GM20431 (cell line): Measurements from ENCODE around the gene THAP7.

Source experiments
- in situ Hi-C: fragments of 300-500 bp; cut with MseI, MboI; formaldehyde crosslinking; loops from one replicate; pipeline ENCODE4 v1.15.0; 2020; ENCODE audit warnings: low sequenced_read_pairs; ENCODE audit not compliant: unreplicated experiment

Gene THAP7

GRCh38 chr22:21032037-21032867 is 30.3 kb upstream of the THAP7 start, which contains the start of gene SLC7A4:
TSS of gene SLC7A4 (minus strand) at chr22:21032561. CDS start at chr22:21031812, 749 bp downstream.
- in situ Hi-C loops, result no loop called here

- in situ Hi-C loops, result no loop called here
Measured at GRCh38 chr22:21031545-21032036, 29.7 kb upstream of the THAP7 start.

- in situ Hi-C loops, result no loop called here
Measured at GRCh38 chr22:21030621-21031544, 29.0 kb upstream of the THAP7 start.

GRCh38 chr22:21030032-21030431 is 28.1 kb upstream of the THAP7 start:
- in situ Hi-C loops, result no loop called here

GRCh38 chr22:21029486-21030025 is 27.6 kb upstream of the THAP7 start:
- in situ Hi-C loops, result no loop called here

- in situ Hi-C loops, result no loop called here
Measured at GRCh38 chr22:21028277-21029251, 26.6 kb upstream of the THAP7 start.

- in situ Hi-C loops, result no loop called here
Measured at GRCh38 chr22:21026783-21027692, 25.1 kb upstream of the THAP7 start.

GRCh38 chr22:21025763-21026755 is 24.1 kb upstream of the THAP7 start:
- in situ Hi-C loops, result no loop called here

GRCh38 chr22:21025266-21025665 is 23.3 kb upstream of the THAP7 start:
- in situ Hi-C loops, result no loop called here

GRCh38 chr22:21022955-21023614 is 21.2 kb upstream of the THAP7 start:
- in situ Hi-C loops, result no loop called here

GRCh38 chr22:21022507-21022906 is 20.6 kb upstream of the THAP7 start:
- in situ Hi-C loops, result no loop called here

- in situ Hi-C loops, result no loop called here
Measured at GRCh38 chr22:21020802-21021429, 19.0 kb upstream of the THAP7 start.

- in situ Hi-C loops, result no loop called here
Measured at GRCh38 chr22:21018314-21018713, 16.4 kb upstream of the THAP7 start.

GRCh38 chr22:21016644-21017420 is 14.9 kb upstream of the THAP7 start:
- in situ Hi-C loops, result no loop called here

GRCh38 chr22:21015466-21016006 is 13.6 kb upstream of the THAP7 start:
- in situ Hi-C loops, result no loop called here
